GM12801 (cell line): Measurements from ENCODE around the gene IRGQ.

ENCODE experiments used
- CTCF ChIP-seq: IDR thresholded peaks from one replicate; pipeline ENCODE4 v1.5.1; 2011; ENCODE audit warnings: control low read depth; ENCODE audit not compliant: insufficient read length; ENCODE audit errors: extremely low read depth

Gene IRGQ

GRCh38 chr19:43631491-43631890 is 35.6 kb upstream of the IRGQ start:
- TF ChIP-seq CTCF, result no peak

- no peak for TF ChIP-seq CTCF
Measured at GRCh38 chr19:43628646-43629326, 32.9 kb upstream of the IRGQ start.

GRCh38 chr19:43626838-43627237 is 30.9 kb upstream of the IRGQ start:
- TF ChIP-seq CTCF, result no peak

- no peak for TF ChIP-seq CTCF
Measured at GRCh38 chr19:43625918-43626579, 30.1 kb upstream of the IRGQ start.

GRCh38 chr19:43624933-43625332 is 29.0 kb upstream of the IRGQ start:
- no peak for TF ChIP-seq CTCF

GRCh38 chr19:43623889-43624670 is 28.1 kb upstream of the IRGQ start:
- TF ChIP-seq CTCF, result no peak

- TF ChIP-seq CTCF, result no peak
Measured at GRCh38 chr19:43622956-43623355, 27.0 kb upstream of the IRGQ start.
